CD14-positive monocyte (primary cell): ENCODE data around the gene NBAS. TPM values are rescaled to one million over a fixed set of nuclear protein-coding genes. Genes with fewer than 3 reads are reported as not detected.

ENCODE experiments used
- DNase-seq, 3 donors: peaks; one replicate each; pipeline ENCODE4 v3.0.0-alpha.2; 2011 to 2022
- H2AFZ ChIP-seq: 2 replicates; pipeline ENCODE4 v1.6.0; 2012; ENCODE audit warnings: mild to moderate bottlenecking, low read depth, low read length, inconsistent platforms; ENCODE audit not compliant: insufficient read depth, poor library complexity, severe bottlenecking
- H3K27ac ChIP-seq, 2 donors: 1 replicate in 1 of 2; 2 replicates in 1 of 2; pipeline ENCODE4 v1.5.1; 2012 to 2013; ENCODE audit warnings: low read length in 2 of 2, control low read depth in 1 of 2, inconsistent platforms in 1 of 2, low read depth in 1 of 2, mild to moderate bottlenecking in 1 of 2
- H3K27me3 ChIP-seq, 2 donors: one replicate each; pipeline versions ENCODE4 v1.6.0 to v1.6.1; 2011 to 2013; ENCODE audit warnings: low read length in 2 of 2; ENCODE audit not compliant: control insufficient read depth in 2 of 2, insufficient read depth in 2 of 2
- H3K36me3 ChIP-seq, 2 donors: replicated peaks in 1 of 2; 1 replicate in 1 of 2; 2 replicates in 1 of 2; pipeline versions ENCODE4 v1.5.1 to v1.6.1; 2012 to 2013; ENCODE audit warnings: low read length in 2 of 2, control low read depth in 1 of 2, inconsistent platforms in 1 of 2, mild to moderate bottlenecking in 1 of 2; ENCODE audit not compliant: insufficient read depth in 2 of 2, control insufficient read depth in 1 of 2
- H3K4me1 ChIP-seq, 2 donors: 1 replicate in 1 of 2; 2 replicates in 1 of 2; pipeline versions ENCODE4 v1.5.1 to v1.6.1; 2012 to 2013; ENCODE audit warnings: low read length in 2 of 2, control low read depth in 1 of 2, inconsistent platforms in 1 of 2, mild to moderate bottlenecking in 1 of 2, moderate library complexity in 1 of 2; ENCODE audit not compliant: insufficient read depth in 2 of 2, control insufficient read depth in 1 of 2
- H3K4me2 ChIP-seq: replicated peaks from 2 replicates; pipeline ENCODE3; 2012; ENCODE audit warnings: low read length, moderate library complexity, mild to moderate bottlenecking; ENCODE audit not compliant: poor library complexity, severe bottlenecking; ENCODE audit errors: extremely low read depth
- H3K4me3 ChIP-seq, 3 experiments: fragments of 200-600 bp in 1 of 3; sonication (generic) in 1 of 3; replicated peaks in 1 of 3; 1 replicate in 2 of 3; 2 replicates in 1 of 3; pipeline ENCODE4 v1.5.1; 2011 to 2013; ENCODE audit warnings: low read length in 3 of 3, mild to moderate bottlenecking in 3 of 3, control low read depth in 2 of 3, low read depth in 2 of 3, inconsistent platforms in 1 of 3, moderate library complexity in 1 of 3
- H3K79me2 ChIP-seq: 2 replicates; pipeline ENCODE4 v1.6.0; 2012; ENCODE audit warnings: mild to moderate bottlenecking, control low read depth, inconsistent platforms, low read length, moderate library complexity; ENCODE audit not compliant: insufficient read depth
- H3K9ac ChIP-seq: 2 replicates; pipeline ENCODE4 v1.6.0; 2017; ENCODE audit warnings: low read length, mild to moderate bottlenecking; ENCODE audit not compliant: insufficient read depth, poor library complexity, severe bottlenecking
- H3K9me3 ChIP-seq, 2 donors: replicated peaks in 1 of 2; 1 replicate in 1 of 2; 2 replicates in 1 of 2; pipeline versions ENCODE4 v1.5.1 to v1.6.1; 2012 to 2013; ENCODE audit warnings: low read length in 2 of 2, control low read depth in 1 of 2; ENCODE audit not compliant: control insufficient read depth in 1 of 2, insufficient read depth in 1 of 2
- H4K20me1 ChIP-seq: 2 replicates; pipeline ENCODE4 v1.6.0; 2012; ENCODE audit warnings: mild to moderate bottlenecking, low read length, control low read depth, moderate library complexity; ENCODE audit not compliant: insufficient read depth
- H3K27ac Mint-ChIP-seq, 7 donors: one replicate each; pipeline ENCODE4 v1.8.0; 2020; ENCODE audit warnings: mild to moderate bottlenecking in 7 of 7, mixed read lengths in 7 of 7, moderate library complexity in 6 of 7, inconsistent platforms in 2 of 7
- H3K27me3 Mint-ChIP-seq, 3 donors: one replicate each; pipeline ENCODE4 v1.8.0; 2021 to 2022; ENCODE audit warnings: low read depth in 3 of 3, mild to moderate bottlenecking in 3 of 3, mixed read lengths in 3 of 3, moderate library complexity in 3 of 3, inconsistent platforms in 1 of 3
- H3K36me3 Mint-ChIP-seq, 2 donors: one replicate each; pipeline ENCODE4 v1.8.0; 2020; ENCODE audit warnings: mixed read lengths in 2 of 2, inconsistent platforms in 1 of 2, mild to moderate bottlenecking in 1 of 2
- H3K4me1 Mint-ChIP-seq: one replicate; pipeline ENCODE4 v1.8.0; 2020; ENCODE audit warnings: mild to moderate bottlenecking, mixed read lengths
- H3K4me3 Mint-ChIP-seq, 2 donors: one replicate each; pipeline ENCODE4 v1.8.0; 2020; ENCODE audit warnings: mild to moderate bottlenecking in 2 of 2, mixed read lengths in 2 of 2, moderate library complexity in 1 of 2
- H3K9me3 Mint-ChIP-seq, 7 donors: one replicate each; pipeline ENCODE4 v1.8.0; 2020 to 2022; ENCODE audit warnings: mixed read lengths in 7 of 7, mild to moderate bottlenecking in 6 of 7, moderate library complexity in 6 of 7, inconsistent platforms in 2 of 7
- WGBS: methylation state at CpG from one replicate; pipeline ENCODE4 v1.1.5; 2013; ENCODE audit warnings: missing lambda C conversion rate; ENCODE audit not compliant: insufficient coverage; 5-methylcytosine and 5-hydroxymethylcytosine counted together
- intact Hi-C, 2 donors: fragments of 100-400 bp; cut with micrococcal nuclease; formaldehyde crosslinking; loops; one replicate each; pipeline versions ENCODE4 v1.15.0 to v1.15.1; 2023
- polyA plus RNA-seq, 3 donors: library from polyadenylated mRNA; depleted of rRNA in 1 of 3; unstranded in 2 of 3; stranded (reverse) in 1 of 3; fragments of 300-500 nt in 2 of 3; fragments of >200 nt in 1 of 3; fragmentation: Illumina TruSeq in 2 of 3; gene quantifications; 1 replicate in 2 of 3; 2 replicates in 1 of 3; pipeline ENCODE4 v1.2.3, GENCODE V29; 2012 to 2021
- TF ChIP-seq, protein P1 (sequence below): fragments of 200-600 bp; IDR thresholded peaks from one replicate; pipeline ENCODE4 v1.8.0; 2022; ENCODE audit warnings: antibody characterized with exemption, mild to moderate bottlenecking

NBAS gene
- polyA plus RNA-seq, 3 donors: 8.9 to 10.9 (median 8.9) TPM

DNA sequence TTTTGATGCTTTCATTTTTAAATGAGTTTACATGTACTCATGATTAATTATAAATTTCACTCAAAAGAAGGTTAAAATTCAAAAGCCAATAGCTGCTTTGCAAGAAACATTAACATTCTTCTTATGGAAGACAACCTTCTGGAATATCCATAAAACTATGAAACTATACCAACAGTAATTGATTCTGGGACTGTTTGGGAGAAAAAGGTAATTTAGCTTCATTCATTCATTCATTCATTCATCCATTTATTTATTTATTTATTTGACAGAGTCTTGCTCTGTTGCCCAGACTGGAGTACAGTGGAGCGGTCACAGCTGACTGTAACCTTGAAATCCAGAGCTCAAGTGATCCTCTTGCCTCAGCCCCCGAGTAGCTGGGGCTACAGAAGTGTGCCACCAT lies 110.3 kb downstream of the NBAS start:
- peaks cover 28 to 35% of the 10 kb centered on the region in 2 donors for H3K36me3 Mint-ChIP-seq
- H3K27me3 ChIP-seq: no peaks in the 10 kb centered on the region
- H3K4me3 Mint-ChIP-seq: no peak overlapping the region
- H3K9ac ChIP-seq: no peak overlapping the region
- TF ChIP-seq, protein P1, sequence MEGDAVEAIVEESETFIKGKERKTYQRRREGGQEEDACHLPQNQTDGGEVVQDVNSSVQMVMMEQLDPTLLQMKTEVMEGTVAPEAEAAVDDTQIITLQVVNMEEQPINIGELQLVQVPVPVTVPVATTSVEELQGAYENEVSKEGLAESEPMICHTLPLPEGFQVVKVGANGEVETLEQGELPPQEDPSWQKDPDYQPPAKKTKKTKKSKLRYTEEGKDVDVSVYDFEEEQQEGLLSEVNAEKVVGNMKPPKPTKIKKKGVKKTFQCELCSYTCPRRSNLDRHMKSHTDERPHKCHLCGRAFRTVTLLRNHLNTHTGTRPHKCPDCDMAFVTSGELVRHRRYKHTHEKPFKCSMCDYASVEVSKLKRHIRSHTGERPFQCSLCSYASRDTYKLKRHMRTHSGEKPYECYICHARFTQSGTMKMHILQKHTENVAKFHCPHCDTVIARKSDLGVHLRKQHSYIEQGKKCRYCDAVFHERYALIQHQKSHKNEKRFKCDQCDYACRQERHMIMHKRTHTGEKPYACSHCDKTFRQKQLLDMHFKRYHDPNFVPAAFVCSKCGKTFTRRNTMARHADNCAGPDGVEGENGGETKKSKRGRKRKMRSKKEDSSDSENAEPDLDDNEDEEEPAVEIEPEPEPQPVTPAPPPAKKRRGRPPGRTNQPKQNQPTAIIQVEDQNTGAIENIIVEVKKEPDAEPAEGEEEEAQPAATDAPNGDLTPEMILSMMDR: no peak
- peaks cover 3 to 31% of the 10 kb centered on the region in 2 donors for H3K36me3 ChIP-seq
- no peak overlapping the region for H3K27ac ChIP-seq
- H3K4me1 Mint-ChIP-seq: no peaks in the 10 kb centered on the region
- no peak overlapping the region for H2AFZ ChIP-seq
- no peaks in the 10 kb centered on the region for H3K9me3 ChIP-seq
- no peak for DNase-seq
- no peaks in the 10 kb centered on the region for H3K27me3 Mint-ChIP-seq
- WGBS: 93% methylated on average over 2 of the region's 2 CpGs
- intact Hi-C loops: no loop called here
- H3K9me3 Mint-ChIP-seq: peaks cover 0 to 4% (median 0%) of the 10 kb centered on the region in 7 donors
- no peaks in the 10 kb centered on the region for H4K20me1 ChIP-seq
- no peaks in the 10 kb centered on the region for H3K79me2 ChIP-seq
- no peak overlapping the region for H3K4me3 ChIP-seq
- H3K4me2 ChIP-seq: no peak overlapping the region
- no peaks in the 10 kb centered on the region for H3K4me1 ChIP-seq
- H3K27ac Mint-ChIP-seq: no peak overlapping the region

DNA sequence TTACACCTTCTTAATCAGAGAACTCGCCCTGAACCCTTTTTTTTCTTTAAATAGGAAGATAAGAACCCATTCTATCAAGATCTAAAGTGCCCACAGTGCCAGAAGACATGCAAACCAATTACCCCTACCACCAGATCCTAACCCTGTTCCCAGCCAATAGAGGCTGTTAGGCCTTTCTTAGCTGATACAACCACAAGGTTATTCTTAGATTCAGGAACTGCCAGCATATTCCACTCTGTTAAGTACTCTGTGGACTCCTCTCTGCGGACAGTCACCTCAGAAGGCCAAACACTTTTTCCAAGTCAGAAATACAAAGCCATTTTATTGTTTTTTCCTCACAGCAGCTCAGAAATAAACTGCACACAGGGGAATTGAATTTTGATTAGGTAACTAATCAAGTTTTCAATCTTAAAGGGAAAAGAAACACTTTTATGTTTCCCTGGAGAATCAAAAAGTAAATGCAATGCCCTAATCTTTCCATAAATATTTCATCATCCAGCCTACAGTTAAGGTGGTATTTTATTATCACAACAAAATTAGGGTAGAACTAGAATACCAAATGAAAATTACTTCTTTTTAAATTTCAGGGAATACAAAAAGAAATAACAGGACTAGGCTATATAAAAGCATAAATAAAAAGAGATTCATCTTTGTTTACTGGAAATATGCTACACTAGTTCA lies 111.4 kb downstream of the NBAS start:
- no peaks in the 10 kb centered on the region for H3K79me2 ChIP-seq
- no peaks in the 10 kb centered on the region for H4K20me1 ChIP-seq
- Mint-ChIP-seq H3K27me3 (no peaks in the 10 kb centered on the region), H3K9me3 (peaks cover 0 to 4% (median 2%) of the 10 kb centered on the region in 7 donors), H3K4me3 (no peak overlapping the region), H3K36me3 (peaks cover 29 to 33% of the 10 kb centered on the region in 2 donors), H3K4me1 (no peaks in the 10 kb centered on the region), H3K27ac (no peak overlapping the region)
- no peaks in the 10 kb centered on the region for H3K27me3 ChIP-seq
- no peak overlapping the region for H3K4me2 ChIP-seq
- no peaks in the 10 kb centered on the region for H3K4me1 ChIP-seq
- no peak overlapping the region for H2AFZ ChIP-seq
- intact Hi-C loops: no loop called here
- no CpG with 5 or more reads among the region's 2 CpGs for WGBS
- H3K36me3 ChIP-seq: peaks cover 3 to 21% of the 10 kb centered on the region in 2 donors
- H3K9ac ChIP-seq: no peak overlapping the region
- H3K9me3 ChIP-seq: no peaks in the 10 kb centered on the region
- H3K4me3 ChIP-seq: no peak overlapping the region
- no peak for DNase-seq
- TF ChIP-seq, protein P1: no peak
- H3K27ac ChIP-seq: no peak overlapping the region
